Left ventricle myocardium inferior (tissue), 1 donor: ENCODE data around the gene PKD1L1. TPM values are rescaled to one million over a fixed set of nuclear protein-coding genes. Genes with fewer than 3 reads are reported as not detected.

Source experiments
- DNase-seq: peaks from one replicate; pipeline ENCODE4 v3.0.0-alpha.2; 2020
- H3K27ac ChIP-seq: fragments of 200-600 bp; replicated peaks from 2 replicates; pipeline ENCODE4 v1.8.0; 2021
- H3K27me3 ChIP-seq: fragments of 200-600 bp; 2 replicates; pipeline ENCODE4 v1.8.0; 2021; ENCODE audit warnings: low read depth
- H3K36me3 ChIP-seq: fragments of 200-600 bp; 2 replicates; pipeline ENCODE4 v1.8.0; 2021
- H3K4me1 ChIP-seq: fragments of 200-600 bp; 2 replicates; pipeline ENCODE4 v1.8.0; 2021
- H3K4me3 ChIP-seq: fragments of 200-600 bp; 2 replicates; pipeline ENCODE4 v1.8.0; 2021; ENCODE audit warnings: mild to moderate bottlenecking, moderate library complexity
- H3K9me3 ChIP-seq: fragments of 200-600 bp; replicated peaks from 2 replicates; pipeline ENCODE4 v1.8.0; 2021
- CTCF ChIP-seq: fragments of 200-600 bp; IDR thresholded peaks from 2 replicates; pipeline ENCODE4 v1.8.0; 2021; ENCODE audit warnings: antibody characterized with exemption, mild to moderate bottlenecking, borderline replicate concordance
- intact Hi-C: fragments of 100-400 bp; cut with micrococcal nuclease; formaldehyde crosslinking; loops from one replicate; pipeline ENCODE4 v1.11.0; 2022
- total RNA-seq: library from RNA; stranded (reverse); fragmentation: NEBNext Ultra II Directional; extraction: Animal tissue kit (Norgen Biotek cat#: 25700); gene quantifications from one replicate; pipeline ENCODE4 v1.2.1, GENCODE V29; 2021
- donor health status: DM: no; HTN: yes; CAD: no; lungs with severe emphysema.

PKD1L1 gene
- total RNA-seq, 1 donor from 2014 or later = 1.5 TPM

- Histone ChIP-seq H3K4me3 (no peak overlapping the region), H3K36me3 (peaks cover 7% of the 10 kb centered on the region), H3K4me1 (peaks cover 30% of the 10 kb centered on the region), H3K9me3 (no peaks in the 10 kb centered on the region), H3K27me3 (no peaks in the 10 kb centered on the region), H3K27ac (peak overlapping the region; percentile 46)
- intact Hi-C loops = no loop called here
- no peak for TF ChIP-seq CTCF
- no peak for DNase-seq
Measured at GRCh38 chr7:47813620-47814260, 134.5 kb downstream of the PKD1L1 start.

- peaks cover 30% of the 10 kb centered on the region for H3K4me1 ChIP-seq
- no peak for DNase-seq
- H3K4me3 ChIP-seq = no peak overlapping the region
- no peak for TF ChIP-seq CTCF
- no peaks in the 10 kb centered on the region for H3K27me3 ChIP-seq
- no peaks in the 10 kb centered on the region for H3K9me3 ChIP-seq
- intact Hi-C loops = no loop called here
- H3K27ac ChIP-seq = peak overlapping the region; percentile 46
- H3K36me3 ChIP-seq = peaks cover 7% of the 10 kb centered on the region
Measured at GRCh38 chr7:47812429-47813136, 135.7 kb downstream of the PKD1L1 start.

- Histone ChIP-seq H3K4me1 (peaks cover 33% of the 10 kb centered on the region), H3K27me3 (no peaks in the 10 kb centered on the region), H3K27ac (no peak overlapping the region), H3K36me3 (peaks cover 7% of the 10 kb centered on the region), H3K4me3 (no peak overlapping the region), H3K9me3 (no peaks in the 10 kb centered on the region)
- no peak for TF ChIP-seq CTCF
- no peak for DNase-seq
- intact Hi-C loops = no loop called here
Measured at GRCh38 chr7:47811632-47812380, 136.5 kb downstream of the PKD1L1 start.

GRCh38 chr7:47809387-47809786 lies 138.9 kb downstream of the PKD1L1 start:
- intact Hi-C loops = no loop called here
- H3K9me3 ChIP-seq = no peaks in the 10 kb centered on the region
- no peak overlapping the region for H3K4me3 ChIP-seq
- H3K27me3 ChIP-seq = no peaks in the 10 kb centered on the region
- H3K36me3 ChIP-seq = peaks cover 7% of the 10 kb centered on the region
- peaks cover 31% of the 10 kb centered on the region for H3K4me1 ChIP-seq
- TF ChIP-seq CTCF = no peak
- DNase-seq = no peak
- H3K27ac ChIP-seq = no peak overlapping the region

- Histone ChIP-seq H3K4me1 (peaks cover 20% of the 10 kb centered on the region), H3K27ac (no peak overlapping the region), H3K9me3 (no peaks in the 10 kb centered on the region), H3K4me3 (no peak overlapping the region), H3K27me3 (no peaks in the 10 kb centered on the region), H3K36me3 (peaks cover 7% of the 10 kb centered on the region)
- intact Hi-C loops = no loop called here
- TF ChIP-seq CTCF = no peak
- no peak for DNase-seq
Measured at GRCh38 chr7:47808321-47808720, 139.9 kb downstream of the PKD1L1 start.
